ENCODE data around the gene ARMH4. TPM values are rescaled to one million over a fixed set of nuclear protein-coding genes. Genes with fewer than 3 reads are reported as not detected.

Gene ARMH4
- total RNA-seq, 4 donors from 2014 or later: 0.41 to 2.8 (median 0.48) TPM; not detected in 1

GRCh38 chr14:58118097-58118815 is 33.8 kb downstream of the ARMH4 start:
- intact Hi-C loops (cut with DNase I; ENCODE audit: low total_unique reads): no loop called here
- Histone ChIP-seq H3K27ac (no peak overlapping the region), H3K27me3 (no peaks in the 10 kb centered on the region), H3K36me3 (no peaks in the 10 kb centered on the region), H3K4me1 (no peaks in the 10 kb centered on the region), H3K4me3 (no peak overlapping the region), H3K9me3 (no peaks in the 10 kb centered on the region)
- DNase-seq: no peak
- in situ Hi-C loops (cut with MboI; ENCODE audit: low pct_ligation_motif_present in 1 of 4, low pct_unique_long_range_greater_than_20kb in 1 of 4, low sequenced_read_pairs in 3 of 4): loop anchor here in 1 of 4 donors (25.0 kb wide), 1 partner anchor 244 kb away; no protein-coding TSS in a partner anchor
- no peak for TF ChIP-seq EP300 (IDR thresholded peaks at IDR 0.05; ENCODE audit: low read depth)
- no peak for TF ChIP-seq POLR2A (IDR thresholded peaks at IDR 0.05)
- no peak for TF ChIP-seq CTCF (IDR thresholded peaks at IDR 0.05)
- no peak for TF ChIP-seq POLR2AphosphoS5 (IDR thresholded peaks at IDR 0.05)
- WGBS, 2 donors (ENCODE audit: low coverage in 1 of 2): 50 to 71% methylated on average over 3 to 5 of the region's 5 CpGs

- 0 to 52% methylated on average over 1 to 3 of the region's 3 CpGs for WGBS, 2 donors (ENCODE audit: low coverage in 1 of 2)
- Histone ChIP-seq H3K27ac (no peak overlapping the region), H3K27me3 (no peaks in the 10 kb centered on the region), H3K4me3 (no peak overlapping the region), H3K36me3 (no peaks in the 10 kb centered on the region), H3K4me1 (no peaks in the 10 kb centered on the region), H3K9me3 (no peaks in the 10 kb centered on the region)
- TF ChIP-seq EP300 (IDR thresholded peaks at IDR 0.05; ENCODE audit: low read depth) (no peak), POLR2AphosphoS5 (IDR thresholded peaks at IDR 0.05) (no peak), CTCF (IDR thresholded peaks at IDR 0.05) (no peak), POLR2A (IDR thresholded peaks at IDR 0.05) (no peak)
- no peak for DNase-seq
- intact Hi-C loops (cut with DNase I; ENCODE audit: low total_unique reads): loop anchor here (5.0 kb wide), 1 partner anchor 58 kb away; no protein-coding TSS in a partner anchor
- in situ Hi-C loops (cut with MboI; ENCODE audit: low pct_ligation_motif_present in 1 of 4, low pct_unique_long_range_greater_than_20kb in 1 of 4, low sequenced_read_pairs in 3 of 4): loop anchor here in 3 of 4 donors (10.0 to 25.0 kb wide), 2 partner anchors 55 to 253 kb away; no protein-coding TSS in a partner anchor
These were observed 42.3 kb downstream of the ARMH4 start for GRCh38 chr14:58109744-58110143.

DNA sequence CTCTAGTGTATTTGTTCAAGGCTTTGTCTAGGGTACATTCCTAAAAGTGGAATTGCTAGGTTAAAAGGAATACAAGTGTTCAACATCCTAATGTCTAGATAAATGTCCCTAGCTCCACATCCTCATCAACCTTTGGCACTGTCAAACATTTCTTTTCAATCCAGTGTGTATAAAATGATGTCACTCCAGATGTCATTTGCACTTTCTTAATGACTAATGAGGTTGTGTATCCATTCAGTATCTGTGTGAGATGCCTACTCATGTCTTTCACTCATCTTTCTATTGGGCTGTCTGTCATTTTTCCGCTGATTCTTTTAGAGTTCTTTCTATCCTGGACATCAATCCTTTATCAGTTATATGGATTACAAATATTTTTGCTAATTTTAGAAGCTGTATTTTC is 43.3 kb downstream of the ARMH4 start:
- 97% methylated on average over 1 of the region's 1 CpG; no CpG with 5 or more reads in 1 of the 2 donors for WGBS, 2 donors (ENCODE audit: low coverage in 1 of 2)
- TF ChIP-seq POLR2AphosphoS5 (IDR thresholded peaks at IDR 0.05) (no peak), CTCF (IDR thresholded peaks at IDR 0.05) (no peak), POLR2A (IDR thresholded peaks at IDR 0.05) (no peak), EP300 (IDR thresholded peaks at IDR 0.05; ENCODE audit: low read depth) (no peak)
- in situ Hi-C loops (cut with MboI; ENCODE audit: low pct_ligation_motif_present in 1 of 4, low pct_unique_long_range_greater_than_20kb in 1 of 4, low sequenced_read_pairs in 3 of 4): loop anchor here in 3 of 4 donors (10.0 to 25.0 kb wide), 2 partner anchors 56 to 254 kb away; no protein-coding TSS in a partner anchor

DNA sequence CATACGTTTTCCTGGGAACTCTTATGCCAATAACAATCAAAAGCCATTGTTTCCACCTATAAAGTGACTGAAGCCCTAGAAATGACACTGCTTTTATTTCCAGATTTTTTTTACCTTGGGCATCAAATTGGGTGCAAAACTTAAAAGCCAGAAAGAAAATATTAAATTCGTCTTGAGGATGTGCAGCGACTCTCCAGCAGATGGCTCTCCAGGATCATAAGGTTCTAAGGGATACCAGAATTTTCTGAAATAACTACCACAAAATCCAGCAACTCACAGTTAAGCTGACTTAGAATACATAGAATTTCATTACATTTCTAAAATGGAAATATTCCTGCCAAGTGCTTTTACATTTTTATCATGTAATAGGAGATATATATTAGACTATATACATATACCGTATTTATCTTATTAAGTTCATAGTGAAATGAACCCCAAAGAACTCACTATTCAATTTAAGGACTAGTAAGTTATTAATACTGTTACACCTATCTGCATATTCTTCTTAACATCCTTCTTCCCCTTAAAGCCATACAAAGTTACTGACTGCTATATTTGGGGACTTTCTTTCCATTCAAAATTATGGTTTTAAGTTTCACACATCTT is 44.0 kb downstream of the ARMH4 start:
- H3K4me1 ChIP-seq: no peaks in the 10 kb centered on the region
- H3K36me3 ChIP-seq: no peaks in the 10 kb centered on the region
- H3K4me3 ChIP-seq: no peak overlapping the region
- DNase-seq: peak; percentile 24
- 20 to 27% methylated on average over 4 of the region's 4 CpGs for WGBS, 2 donors (ENCODE audit: low coverage in 1 of 2)
- in situ Hi-C loops (cut with MboI; ENCODE audit: low pct_ligation_motif_present in 1 of 4, low pct_unique_long_range_greater_than_20kb in 1 of 4, low sequenced_read_pairs in 3 of 4) (loop anchor here in 3 of 4 donors (10.0 to 25.0 kb wide), 2 partner anchors 57 to 254 kb away; no protein-coding TSS in a partner anchor), intact Hi-C loops (cut with DNase I; ENCODE audit: low total_unique reads) (loop anchor here (5.0 kb wide), 1 partner anchor 59 kb away; no protein-coding TSS in a partner anchor)
- H3K9me3 ChIP-seq: no peaks in the 10 kb centered on the region
- no peak overlapping the region for H3K27ac ChIP-seq
- H3K27me3 ChIP-seq: no peaks in the 10 kb centered on the region
- TF ChIP-seq POLR2A (IDR thresholded peaks at IDR 0.05) (no peak), CTCF (IDR thresholded peaks at IDR 0.05) (peak; percentile 59 to 73 (median 71)), EP300 (IDR thresholded peaks at IDR 0.05; ENCODE audit: low read depth) (no peak)

More for the DNA sequence above, 43.3 kb downstream of the ARMH4 start:
- H3K27ac ChIP-seq: no peak overlapping the region
- no peaks in the 10 kb centered on the region for H3K27me3 ChIP-seq
- H3K4me3 ChIP-seq: no peak overlapping the region
- H3K36me3 ChIP-seq: no peaks in the 10 kb centered on the region
- H3K4me1 ChIP-seq: no peaks in the 10 kb centered on the region
- intact Hi-C loops (cut with DNase I; ENCODE audit: low total_unique reads): loop anchor here (5.0 kb wide), 1 partner anchor 59 kb away; no protein-coding TSS in a partner anchor
- H3K9me3 ChIP-seq: no peaks in the 10 kb centered on the region
- DNase-seq: no peak

Data from transverse colon (tissue), 4 donors.